Brain microvascular endothelial cell (primary cell): ENCODE data around the gene RANBP1.
A peak's percentile ranks its signal among the peaks of the same experiment; 100 is the strongest.
"Not testable (repeated sequence)": the region's sequence is repeated elsewhere in the genome, so short reads cannot be mapped to it uniquely, and the experiment has no call there.

Experiments used
- DNase-seq: peaks from one replicate; pipeline ENCODE4 v3.0.0-alpha.2; 2020
- H3K27ac ChIP-seq: fragments of 250-450 bp; sonication (Bioruptor Pico); 2 replicates; pipeline ENCODE4 v1.5.1; 2020; ENCODE audit warnings: mild to moderate bottlenecking, moderate library complexity
- H3K27me3 ChIP-seq: fragments of 250-450 bp; sonication (Bioruptor Pico); replicated peaks from 2 replicates; pipeline ENCODE4 v1.5.1; 2020; ENCODE audit warnings: mild to moderate bottlenecking
- H3K36me3 ChIP-seq: fragments of 250-450 bp; sonication (Bioruptor Pico); replicated peaks from 2 replicates; pipeline ENCODE4 v1.5.1; 2020; ENCODE audit warnings: mild to moderate bottlenecking
- H3K4me3 ChIP-seq: 2 replicates; pipeline ENCODE4 v1.5.1; 2011; ENCODE audit warnings: low read depth, mild to moderate bottlenecking, control low read depth, low read length, moderate library complexity
- in situ Hi-C: cut with HindIII; loops from 2 replicates; pipeline ENCODE4 v1.10.0; 2017; ENCODE audit warnings: low sequenced_read_pairs, low pct_ligation_motif_present
- TF ChIP-seq, protein P1 (sequence below): IDR thresholded peaks from 2 replicates; pipeline ENCODE4 v1.5.1; 2011; ENCODE audit warnings: low read depth, mild to moderate bottlenecking, moderate library complexity, low read length, control low read depth, inconsistent platforms; ENCODE audit errors: missing control alignments

The RANBP1 gene

GRCh38 chr22:20115691-20116375, at the start of gene RANBP1:
TSS of gene RANBP1 (plus strand) at chr22:20116104. CDS start at chr22:20116185, 81 bp downstream.
- H3K4me3 ChIP-seq: peak within 1 kb of the TSS; percentile 92
- TF ChIP-seq, protein P1, sequence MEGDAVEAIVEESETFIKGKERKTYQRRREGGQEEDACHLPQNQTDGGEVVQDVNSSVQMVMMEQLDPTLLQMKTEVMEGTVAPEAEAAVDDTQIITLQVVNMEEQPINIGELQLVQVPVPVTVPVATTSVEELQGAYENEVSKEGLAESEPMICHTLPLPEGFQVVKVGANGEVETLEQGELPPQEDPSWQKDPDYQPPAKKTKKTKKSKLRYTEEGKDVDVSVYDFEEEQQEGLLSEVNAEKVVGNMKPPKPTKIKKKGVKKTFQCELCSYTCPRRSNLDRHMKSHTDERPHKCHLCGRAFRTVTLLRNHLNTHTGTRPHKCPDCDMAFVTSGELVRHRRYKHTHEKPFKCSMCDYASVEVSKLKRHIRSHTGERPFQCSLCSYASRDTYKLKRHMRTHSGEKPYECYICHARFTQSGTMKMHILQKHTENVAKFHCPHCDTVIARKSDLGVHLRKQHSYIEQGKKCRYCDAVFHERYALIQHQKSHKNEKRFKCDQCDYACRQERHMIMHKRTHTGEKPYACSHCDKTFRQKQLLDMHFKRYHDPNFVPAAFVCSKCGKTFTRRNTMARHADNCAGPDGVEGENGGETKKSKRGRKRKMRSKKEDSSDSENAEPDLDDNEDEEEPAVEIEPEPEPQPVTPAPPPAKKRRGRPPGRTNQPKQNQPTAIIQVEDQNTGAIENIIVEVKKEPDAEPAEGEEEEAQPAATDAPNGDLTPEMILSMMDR: no peak
- no peak for DNase-seq
- no peaks in the 10 kb centered on the region for H3K27me3 ChIP-seq
- peak within 1 kb of the TSS; percentile 83 for H3K27ac ChIP-seq
- in situ Hi-C loops: no loop called here
- peaks cover 65% of the 10 kb centered on the region for H3K36me3 ChIP-seq

- in situ Hi-C loops: no loop called here
- TF ChIP-seq, protein P1: no peak
- no peak for DNase-seq
Measured at GRCh38 chr22:20066617-20067383, 49.1 kb upstream of the RANBP1 start.

GRCh38 chr22:20067384-20067682, 48.6 kb upstream of the RANBP1 start:
- DNase-seq, H3K27ac ChIP-seq, H3K27me3 ChIP-seq, H3K4me3 ChIP-seq, in situ Hi-C loops: not testable (repeated sequence)
- peaks cover 14% of the 10 kb centered on the region for H3K36me3 ChIP-seq

More at GRCh38 chr22:20066617-20067383, 49.1 kb upstream of the RANBP1 start:
- H3K27ac ChIP-seq: no peak overlapping the region
- no peaks in the 10 kb centered on the region for H3K27me3 ChIP-seq
- no peak overlapping the region for H3K4me3 ChIP-seq
- H3K36me3 ChIP-seq: peaks cover 14% of the 10 kb centered on the region

DNA sequence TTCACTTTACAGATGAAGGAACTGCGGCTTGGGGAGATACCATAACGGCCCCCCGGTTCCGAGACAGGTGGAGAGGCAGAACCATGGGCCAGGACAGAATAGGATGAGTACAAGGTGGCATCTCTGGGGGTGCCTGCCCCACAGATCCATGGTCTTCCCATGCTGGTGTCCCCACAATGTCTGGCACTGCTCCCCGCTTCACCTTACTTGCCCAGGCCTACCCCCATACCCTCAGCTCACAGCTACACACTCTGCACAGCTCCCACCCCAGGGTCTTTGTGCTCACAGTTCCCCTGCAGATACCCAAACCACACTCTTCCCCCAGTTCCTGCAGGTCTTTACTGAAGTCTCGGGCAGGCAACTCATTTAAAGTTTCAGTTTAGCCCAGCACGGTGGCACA, 47.3 kb upstream of the RANBP1 start:
- DNase-seq: no peak
- TF ChIP-seq, protein P1: no peak
- in situ Hi-C loops: no loop called here
- no peaks in the 10 kb centered on the region for H3K27me3 ChIP-seq
- H3K4me3 ChIP-seq: no peak overlapping the region
- peaks cover 8% of the 10 kb centered on the region for H3K36me3 ChIP-seq
- H3K27ac ChIP-seq: no peak overlapping the region

- H3K36me3 ChIP-seq: peaks cover 4% of the 10 kb centered on the region
- H3K27ac ChIP-seq: no peak overlapping the region
- DNase-seq: no peak
- H3K27me3 ChIP-seq: no peaks in the 10 kb centered on the region
- TF ChIP-seq, protein P1: no peak
- no peak overlapping the region for H3K4me3 ChIP-seq
- in situ Hi-C loops: no loop called here
Measured at GRCh38 chr22:20069331-20070042, 46.4 kb upstream of the RANBP1 start.

DNA sequence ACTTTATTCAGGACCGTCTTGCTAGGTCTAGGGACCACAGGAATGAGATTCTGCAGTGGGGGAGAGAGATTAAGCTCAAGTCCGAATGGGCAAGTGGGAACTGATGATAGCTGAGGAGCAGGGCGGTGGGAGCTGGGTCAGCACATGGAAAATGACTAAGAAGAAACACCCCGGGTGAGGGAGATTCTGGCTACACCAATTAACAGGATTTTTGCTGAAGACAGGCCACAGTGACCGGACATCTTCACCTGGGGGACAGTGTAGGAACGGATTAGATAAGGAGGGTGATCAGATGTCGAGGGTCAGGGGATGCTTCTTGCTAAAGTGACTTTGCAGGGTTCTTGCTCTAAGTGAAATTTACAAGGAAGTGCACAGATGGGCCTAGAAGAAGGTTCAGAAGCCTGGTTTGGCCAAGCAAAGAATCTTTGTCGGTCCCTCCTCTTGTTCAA, 44.4 kb upstream of the RANBP1 start:
- H3K27me3 ChIP-seq: no peaks in the 10 kb centered on the region
- in situ Hi-C loops: no loop called here
- DNase-seq: no peak
- no peak overlapping the region for H3K27ac ChIP-seq
- TF ChIP-seq, protein P1: no peak
- H3K4me3 ChIP-seq: no peak overlapping the region
- H3K36me3 ChIP-seq: no peaks in the 10 kb centered on the region
